ENCODE data around the gene KLHDC4.

The KLHDC4 gene

DNA sequence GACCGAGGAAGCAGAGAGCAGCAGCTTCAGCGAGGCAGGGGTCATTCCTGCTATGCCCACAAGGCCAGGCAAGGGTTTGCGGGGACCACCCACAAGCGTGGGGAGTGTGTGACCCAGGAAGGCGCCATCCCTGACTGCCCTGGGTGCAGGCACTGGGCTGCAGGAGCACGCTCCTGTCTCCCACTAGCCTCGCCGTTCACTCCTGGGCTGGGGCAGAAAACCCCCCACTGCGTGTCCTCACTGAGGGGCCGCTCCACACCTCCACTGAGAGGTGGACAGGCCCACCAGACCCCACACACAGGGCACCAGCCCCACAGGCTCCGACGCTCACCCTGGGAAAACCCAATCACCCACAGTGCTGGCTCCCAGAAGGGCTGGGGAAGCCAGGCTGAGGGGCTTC is 56.1 kb downstream of the KLHDC4 start:
- TF ChIP-seq, protein P1, sequence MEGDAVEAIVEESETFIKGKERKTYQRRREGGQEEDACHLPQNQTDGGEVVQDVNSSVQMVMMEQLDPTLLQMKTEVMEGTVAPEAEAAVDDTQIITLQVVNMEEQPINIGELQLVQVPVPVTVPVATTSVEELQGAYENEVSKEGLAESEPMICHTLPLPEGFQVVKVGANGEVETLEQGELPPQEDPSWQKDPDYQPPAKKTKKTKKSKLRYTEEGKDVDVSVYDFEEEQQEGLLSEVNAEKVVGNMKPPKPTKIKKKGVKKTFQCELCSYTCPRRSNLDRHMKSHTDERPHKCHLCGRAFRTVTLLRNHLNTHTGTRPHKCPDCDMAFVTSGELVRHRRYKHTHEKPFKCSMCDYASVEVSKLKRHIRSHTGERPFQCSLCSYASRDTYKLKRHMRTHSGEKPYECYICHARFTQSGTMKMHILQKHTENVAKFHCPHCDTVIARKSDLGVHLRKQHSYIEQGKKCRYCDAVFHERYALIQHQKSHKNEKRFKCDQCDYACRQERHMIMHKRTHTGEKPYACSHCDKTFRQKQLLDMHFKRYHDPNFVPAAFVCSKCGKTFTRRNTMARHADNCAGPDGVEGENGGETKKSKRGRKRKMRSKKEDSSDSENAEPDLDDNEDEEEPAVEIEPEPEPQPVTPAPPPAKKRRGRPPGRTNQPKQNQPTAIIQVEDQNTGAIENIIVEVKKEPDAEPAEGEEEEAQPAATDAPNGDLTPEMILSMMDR (IDR thresholded peaks at IDR 0.05), result no peak

DNA sequence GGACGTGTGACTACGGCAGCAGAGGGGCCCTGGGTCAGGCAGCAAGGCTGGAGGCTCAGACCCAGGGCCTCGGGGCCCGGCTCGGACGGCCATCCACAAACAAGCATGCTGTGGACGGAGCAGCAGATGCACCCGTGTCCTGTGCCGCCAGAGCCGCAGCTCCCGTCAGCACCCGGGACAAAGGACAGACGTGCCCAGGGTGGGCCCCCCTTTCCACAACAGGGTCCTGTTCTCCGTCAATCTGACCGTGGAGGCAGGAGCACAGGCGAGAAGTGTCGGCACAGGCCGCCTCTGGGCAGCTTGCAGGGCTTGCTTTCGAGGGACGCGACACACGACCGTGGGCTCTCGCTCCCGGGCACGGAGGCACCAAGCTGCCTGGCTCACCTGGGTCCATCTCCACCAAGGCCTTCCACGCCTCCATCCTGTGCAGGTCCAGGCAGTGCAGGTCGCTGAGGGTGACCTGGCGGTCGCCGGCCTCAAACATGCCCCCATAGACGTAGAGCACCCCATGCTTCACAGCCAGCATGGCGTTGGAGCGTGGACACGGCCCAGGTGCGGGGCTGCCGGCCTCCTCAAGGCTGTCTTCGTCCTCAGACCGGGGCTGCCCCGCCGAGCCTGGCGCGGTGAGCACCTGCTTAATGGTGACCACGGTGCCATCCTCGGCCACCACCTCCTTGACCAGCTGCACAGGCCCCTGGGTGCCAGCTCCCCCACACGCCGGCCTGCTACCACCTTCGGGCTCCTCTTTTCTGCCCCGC is 56.7 kb downstream of the KLHDC4 start:
- intact Hi-C loops (cut with DNase I; ENCODE audit: low total_unique reads), result no loop called here

More for the DNA sequence above, 56.1 kb downstream of the KLHDC4 start:
- Histone ChIP-seq H3K27me3 (no peaks in the 10 kb centered on the region), H3K4me1 (no peaks in the 10 kb centered on the region), H3K27ac (no peak overlapping the region), H3K4me3 (no peak overlapping the region), H3K9me3 (no peaks in the 10 kb centered on the region), H3K36me3 (peaks cover 28 to 96% (median 54%) of the 10 kb centered on the region in 3 donors)
- no peak for DNase-seq
- intact Hi-C loops (cut with DNase I; ENCODE audit: low total_unique reads), result no loop called here

DNA sequence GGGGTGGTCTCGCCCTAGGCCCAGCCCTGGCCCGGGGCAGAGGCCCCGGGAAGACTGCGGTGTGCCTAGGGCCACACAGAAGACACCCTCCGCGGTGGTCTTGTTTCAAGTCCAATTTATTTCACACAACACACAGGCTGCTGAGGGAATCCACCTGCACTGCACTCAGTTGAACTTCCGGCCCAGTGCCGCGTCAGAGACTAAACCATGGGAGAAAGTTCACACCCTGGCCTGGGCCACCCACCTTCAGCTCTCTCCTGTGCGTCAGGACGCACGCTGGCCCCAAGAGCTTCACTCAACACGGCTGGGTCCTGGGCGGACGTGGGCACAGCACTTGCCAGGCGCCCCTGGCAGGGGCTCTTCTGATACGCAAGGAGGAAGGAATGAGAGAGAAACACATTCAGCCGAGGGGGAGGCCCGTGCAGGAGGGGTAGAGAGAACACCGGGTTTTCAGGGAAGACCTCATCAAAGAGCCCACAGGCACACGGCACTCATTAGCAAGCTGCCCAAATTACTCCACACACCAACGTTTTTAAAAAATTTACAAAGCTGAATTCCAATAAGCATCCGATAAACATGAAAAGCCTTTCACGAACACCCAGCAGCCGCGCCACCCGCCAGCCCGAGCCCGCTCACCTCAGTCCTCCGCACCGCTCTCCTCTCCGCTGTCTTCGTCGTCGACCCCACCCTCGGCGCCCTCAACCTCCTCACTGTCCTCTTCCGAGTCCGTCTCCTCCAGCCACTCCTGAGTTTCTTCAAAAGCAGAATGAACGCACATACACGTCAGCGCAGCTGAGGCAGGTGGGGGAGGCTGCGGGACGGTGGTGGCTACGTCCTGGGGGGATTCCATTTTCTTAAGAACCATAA is 57.8 kb downstream of the KLHDC4 start:
- no peaks in the 10 kb centered on the region for H3K4me1 ChIP-seq

More for the DNA sequence above, 56.7 kb downstream of the KLHDC4 start:
- Histone ChIP-seq H3K36me3 (peaks cover 26 to 95% (median 48%) of the 10 kb centered on the region in 3 donors), H3K4me1 (no peaks in the 10 kb centered on the region), H3K9me3 (no peaks in the 10 kb centered on the region), H3K27me3 (no peaks in the 10 kb centered on the region), H3K27ac (no peak overlapping the region), H3K4me3 (no peak overlapping the region)
- DNase-seq, result no peak
- TF ChIP-seq, protein P1 (IDR thresholded peaks at IDR 0.05), result no peak

DNA sequence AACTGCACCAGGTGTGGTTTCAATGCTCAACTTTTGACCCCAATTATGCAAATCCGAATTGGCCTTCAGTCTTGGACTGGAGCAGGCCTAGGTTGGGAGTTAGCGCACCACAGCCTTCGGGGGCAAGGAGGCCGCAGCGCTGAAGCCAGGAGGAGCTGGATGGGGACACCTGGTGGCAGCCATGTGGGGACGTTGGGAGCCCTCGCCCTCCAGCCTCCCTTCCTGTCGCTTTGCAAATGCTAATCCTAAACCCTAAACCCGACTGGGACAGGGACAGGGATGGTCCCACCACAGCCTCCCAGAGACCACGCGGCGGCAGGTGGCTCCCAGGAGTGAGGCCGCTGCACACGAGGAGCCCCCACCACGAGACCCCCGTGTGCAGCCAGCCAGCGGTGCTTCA is 58.7 kb downstream of the KLHDC4 start:
- peaks cover 19 to 95% (median 50%) of the 10 kb centered on the region in 3 donors for H3K36me3 ChIP-seq

More for the DNA sequence above, 57.8 kb downstream of the KLHDC4 start:
- H3K36me3 ChIP-seq, result peaks cover 19 to 95% (median 50%) of the 10 kb centered on the region in 3 donors
- intact Hi-C loops (cut with DNase I; ENCODE audit: low total_unique reads), result no loop called here
- H3K27me3 ChIP-seq, result no peaks in the 10 kb centered on the region
- no peak for DNase-seq
- TF ChIP-seq, protein P1 (IDR thresholded peaks at IDR 0.05), result no peak
- H3K9me3 ChIP-seq, result no peaks in the 10 kb centered on the region
- no peak overlapping the region for H3K4me3 ChIP-seq
- no peak overlapping the region for H3K27ac ChIP-seq

DNA sequence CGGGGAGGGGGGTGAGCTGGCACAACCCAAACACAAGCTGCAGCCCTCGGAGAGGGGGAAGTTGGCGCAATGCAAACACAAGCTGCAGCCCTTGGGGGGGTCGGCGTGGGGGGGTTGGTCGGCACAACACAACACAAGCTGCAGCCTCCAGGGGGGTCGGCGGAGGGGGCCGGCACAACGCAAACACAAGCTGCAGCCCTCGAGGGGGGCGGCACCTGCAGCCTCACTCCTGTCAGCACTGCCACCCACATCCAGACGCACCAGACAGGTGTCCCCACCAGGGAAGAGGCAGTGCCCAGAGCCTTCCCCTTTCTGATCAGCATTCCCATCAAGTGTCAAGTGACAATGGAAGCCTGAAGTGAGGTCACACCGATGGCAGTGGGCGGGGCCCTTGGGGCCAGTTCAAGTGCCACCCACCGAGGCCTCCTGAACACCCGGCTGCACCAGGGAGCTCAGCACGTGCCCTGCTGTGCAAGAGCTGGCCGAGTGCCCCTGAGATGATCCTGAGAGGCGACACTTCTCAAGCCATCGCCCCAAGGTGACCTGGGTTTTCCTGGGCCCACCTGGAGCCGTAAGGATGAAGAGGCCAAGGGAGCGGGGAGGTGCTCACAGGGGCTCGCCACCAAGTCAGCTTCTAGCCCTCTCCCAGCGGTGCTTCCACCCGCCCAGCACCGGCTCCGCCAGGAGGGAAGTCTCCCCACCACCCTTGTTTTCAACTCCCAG is 59.3 kb downstream of the KLHDC4 start:
- no peak overlapping the region for H3K4me3 ChIP-seq
- no peak overlapping the region for H3K27ac ChIP-seq
- TF ChIP-seq, protein P1 (IDR thresholded peaks at IDR 0.05), result no peak
- no peaks in the 10 kb centered on the region for H3K9me3 ChIP-seq
- no peak for DNase-seq
- no peaks in the 10 kb centered on the region for H3K4me1 ChIP-seq
- H3K36me3 ChIP-seq, result peaks cover 19 to 95% (median 48%) of the 10 kb centered on the region in 3 donors
- intact Hi-C loops (cut with DNase I; ENCODE audit: low total_unique reads), result no loop called here
- H3K27me3 ChIP-seq, result no peaks in the 10 kb centered on the region

More for the DNA sequence above, 58.7 kb downstream of the KLHDC4 start:
- Histone ChIP-seq H3K4me1 (no peaks in the 10 kb centered on the region), H3K9me3 (no peaks in the 10 kb centered on the region), H3K27ac (no peak overlapping the region), H3K4me3 (no peak overlapping the region), H3K27me3 (no peaks in the 10 kb centered on the region)
- DNase-seq, result no peak
- TF ChIP-seq, protein P1 (IDR thresholded peaks at IDR 0.05), result no peak
- intact Hi-C loops (cut with DNase I; ENCODE audit: low total_unique reads), result no loop called here
